HL-60 (cell line): ENCODE data around the gene IGHMBP2.

Experiments used
- DNase-seq, 2 experiments: peaks; one replicate each; pipeline ENCODE4 v3.0.0-alpha.2; 2010 to 2020; ENCODE audit warnings: low read depth in 1 of 2, low spot score in 1 of 2
- H3K27ac ChIP-seq: fragments of 250-450 bp; sonication (Bioruptor Pico); replicated peaks from 2 replicates; pipeline ENCODE4 v1.5.1; 2020; ENCODE audit warnings: mild to moderate bottlenecking, moderate library complexity
- H3K27me3 ChIP-seq: fragments of 250-450 bp; sonication (Bioruptor Pico); 2 replicates; pipeline ENCODE4 v1.5.1; 2021; ENCODE audit warnings: mild to moderate bottlenecking, moderate library complexity; ENCODE audit not compliant: insufficient read depth, poor library complexity, severe bottlenecking
- H3K4me3 ChIP-seq: replicated peaks from 2 replicates; pipeline ENCODE4 v1.5.1; 2011; ENCODE audit warnings: mild to moderate bottlenecking, control low read depth, low read length; ENCODE audit not compliant: insufficient read depth
- CTCF ChIP-seq: IDR thresholded peaks from one replicate; pipeline ENCODE4 v1.5.1; 2011; ENCODE audit warnings: low read length, control low read depth, inconsistent platforms; ENCODE audit not compliant: insufficient read depth
- GABPA ChIP-seq: IDR thresholded peaks from 2 replicates; pipeline ENCODE4 v1.6.1; 2012; ENCODE audit warnings: low read depth
- POLR2AphosphoS5 ChIP-seq: IDR thresholded peaks from 2 replicates; pipeline ENCODE4 v1.6.1; 2012; ENCODE audit warnings: low read depth
- REST ChIP-seq: IDR thresholded peaks from 2 replicates; pipeline ENCODE4 v1.6.1; 2012; ENCODE audit warnings: low read depth; ENCODE audit not compliant: insufficient replicate concordance
- SPI1 ChIP-seq: IDR thresholded peaks from 2 replicates; pipeline ENCODE4 v1.6.1; 2012; ENCODE audit warnings: low read depth, mild to moderate bottlenecking, borderline replicate concordance

Gene IGHMBP2

GRCh38 chr11:68948496-68948895 lies 44.8 kb downstream of the IGHMBP2 start:
- H3K27ac ChIP-seq: no peak overlapping the region
- DNase-seq: no peak
- no peak overlapping the region for H3K4me3 ChIP-seq

GRCh38 chr11:68948935-68949334 lies 45.2 kb downstream of the IGHMBP2 start:
- no peak for DNase-seq
- Histone ChIP-seq H3K4me3 (no peak overlapping the region), H3K27ac (no peak overlapping the region), H3K27me3 (no peaks in the 10 kb centered on the region)
- no peak for TF ChIP-seq SPI1
- no peak for TF ChIP-seq GABPA
- no peak for TF ChIP-seq CTCF
- TF ChIP-seq POLR2AphosphoS5: no peak
- TF ChIP-seq REST: no peak

More at GRCh38 chr11:68948496-68948895, 44.8 kb downstream of the IGHMBP2 start:
- no peak for TF ChIP-seq GABPA
- TF ChIP-seq POLR2AphosphoS5: no peak
- TF ChIP-seq REST: no peak
- TF ChIP-seq CTCF: no peak
- no peak for TF ChIP-seq SPI1
- H3K27me3 ChIP-seq: no peaks in the 10 kb centered on the region

GRCh38 chr11:68950270-68950669 lies 46.6 kb downstream of the IGHMBP2 start:
- TF ChIP-seq GABPA: no peak
- TF ChIP-seq CTCF: peak; percentile 25
- no peaks in the 10 kb centered on the region for H3K27me3 ChIP-seq
- no peak overlapping the region for H3K27ac ChIP-seq
- peak in 1 of 2 experiments; percentile 23 for DNase-seq
- no peak overlapping the region for H3K4me3 ChIP-seq

GRCh38 chr11:68950762-68951161 lies 47.1 kb downstream of the IGHMBP2 start:
- Histone ChIP-seq H3K27me3 (no peaks in the 10 kb centered on the region), H3K27ac (no peak overlapping the region), H3K4me3 (no peak overlapping the region)
- TF ChIP-seq POLR2AphosphoS5 (no peak), GABPA (no peak), REST (no peak), CTCF (no peak), SPI1 (no peak)
- DNase-seq: no peak
